Cardiac muscle cell (in vitro differentiated cells and primary cell): ENCODE data around the gene FOXL3. TPM values are rescaled to one million over a fixed set of nuclear protein-coding genes. Genes with fewer than 3 reads are reported as not detected.

Experiments used
- DNase-seq, 2 donors: peaks; one replicate each; pipeline versions ENCODE4 v3.0.0 to v3.0.0-alpha.2; 2010 to 2017; ENCODE audit warnings: low read depth in 1 of 2, low spot score in 1 of 2
- H3K27ac ChIP-seq: fragments of 200-600 bp; sonication (generic); 2 replicates; pipeline ENCODE4 v1.5.1; 2016
- H3K27me3 ChIP-seq: fragments of 200-600 bp; sonication (generic); 2 replicates; pipeline ENCODE4 v1.6.0; 2016; ENCODE audit warnings: control low read depth
- H3K36me3 ChIP-seq: fragments of 200-600 bp; sonication (generic); 2 replicates; pipeline ENCODE4 v1.5.1; 2016; ENCODE audit warnings: control low read depth
- H3K4me1 ChIP-seq: fragments of 200-600 bp; sonication (generic); 2 replicates; pipeline ENCODE4 v1.8.1; 2017; ENCODE audit warnings: low read depth, mild to moderate bottlenecking, mixed run types
- H3K4me3 ChIP-seq: fragments of 200-600 bp; sonication (generic); 2 replicates; pipeline ENCODE4 v1.5.1; 2016; ENCODE audit warnings: mild to moderate bottlenecking
- H3K9me3 ChIP-seq: fragments of 200-600 bp; sonication (generic); 2 replicates; pipeline ENCODE4 v1.5.1; 2017; ENCODE audit warnings: low read depth, mild to moderate bottlenecking, control low read depth
- polyA plus RNA-seq: library from polyadenylated mRNA; unstranded; fragments of >200 nt; fragmentation: Nextera tagmentation; extraction: Ambion mirVana; gene quantifications from 2 replicates; pipeline ENCODE4 v1.2.1, GENCODE V29; 2016
- total RNA-seq: library from RNA; depleted of rRNA; stranded (reverse); fragments of >200 nt; gene quantifications from 2 replicates; pipeline ENCODE4 v1.2.3, GENCODE V29; 2016
- TF ChIP-seq, protein P1 (sequence below): IDR thresholded peaks from 2 replicates; pipeline ENCODE4 v1.5.1; 2012; ENCODE audit warnings: low read depth, mild to moderate bottlenecking, low read length

FOXL3 gene
- total and polyA plus RNA-seq, 2 experiments from 2014 or later: not detected

DNA sequence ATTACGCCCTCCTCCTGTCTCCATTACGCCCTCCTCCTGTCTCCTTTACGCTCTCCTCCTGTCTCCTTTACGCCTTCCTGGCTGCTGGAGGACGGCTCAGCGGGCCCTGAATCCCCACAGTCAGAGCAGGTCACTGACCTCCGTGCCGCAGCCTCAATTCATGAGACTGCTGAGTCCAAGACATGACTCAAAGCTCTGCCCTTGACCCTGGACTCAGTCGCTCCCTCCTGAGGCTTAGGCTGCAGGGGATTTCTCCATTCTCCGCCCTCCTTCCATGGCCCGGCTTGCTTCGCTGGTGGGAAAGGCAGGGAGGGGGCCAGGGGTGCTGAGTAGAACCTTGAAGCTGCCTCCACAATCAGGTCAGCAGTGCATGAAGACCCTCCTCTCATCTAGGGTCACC is 21.0 kb upstream of the FOXL3 start:
- Histone ChIP-seq H3K27me3 (no peaks in the 10 kb centered on the region), H3K4me1 (no peaks in the 10 kb centered on the region), H3K27ac (no peak overlapping the region), H3K4me3 (no peak overlapping the region), H3K9me3 (no peaks in the 10 kb centered on the region), H3K36me3 (no peaks in the 10 kb centered on the region)
- no peak for DNase-seq
- TF ChIP-seq, protein P1, sequence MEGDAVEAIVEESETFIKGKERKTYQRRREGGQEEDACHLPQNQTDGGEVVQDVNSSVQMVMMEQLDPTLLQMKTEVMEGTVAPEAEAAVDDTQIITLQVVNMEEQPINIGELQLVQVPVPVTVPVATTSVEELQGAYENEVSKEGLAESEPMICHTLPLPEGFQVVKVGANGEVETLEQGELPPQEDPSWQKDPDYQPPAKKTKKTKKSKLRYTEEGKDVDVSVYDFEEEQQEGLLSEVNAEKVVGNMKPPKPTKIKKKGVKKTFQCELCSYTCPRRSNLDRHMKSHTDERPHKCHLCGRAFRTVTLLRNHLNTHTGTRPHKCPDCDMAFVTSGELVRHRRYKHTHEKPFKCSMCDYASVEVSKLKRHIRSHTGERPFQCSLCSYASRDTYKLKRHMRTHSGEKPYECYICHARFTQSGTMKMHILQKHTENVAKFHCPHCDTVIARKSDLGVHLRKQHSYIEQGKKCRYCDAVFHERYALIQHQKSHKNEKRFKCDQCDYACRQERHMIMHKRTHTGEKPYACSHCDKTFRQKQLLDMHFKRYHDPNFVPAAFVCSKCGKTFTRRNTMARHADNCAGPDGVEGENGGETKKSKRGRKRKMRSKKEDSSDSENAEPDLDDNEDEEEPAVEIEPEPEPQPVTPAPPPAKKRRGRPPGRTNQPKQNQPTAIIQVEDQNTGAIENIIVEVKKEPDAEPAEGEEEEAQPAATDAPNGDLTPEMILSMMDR: no peak

DNA sequence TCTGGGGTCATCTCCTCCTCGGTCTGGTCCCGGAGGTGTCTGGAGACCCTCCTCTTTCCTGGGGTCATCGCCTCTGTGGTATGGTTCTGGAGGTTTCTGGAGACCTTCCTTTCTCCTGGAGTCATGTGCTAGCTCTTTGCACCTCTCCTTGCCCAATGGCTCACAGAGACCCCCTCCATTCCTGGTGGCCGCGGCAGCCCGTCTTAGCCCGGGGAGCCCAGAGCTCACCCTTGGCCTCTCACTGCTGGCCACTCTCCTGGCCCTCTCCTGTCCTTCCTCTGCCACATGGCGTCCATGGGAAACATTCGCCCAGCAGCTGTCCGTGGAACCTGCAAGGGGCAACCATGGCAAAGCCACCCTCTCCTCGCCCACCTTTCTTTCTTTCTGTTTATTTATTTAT is 20.2 kb upstream of the FOXL3 start:
- TF ChIP-seq, protein P1: no peak
- no peak for DNase-seq
- Histone ChIP-seq H3K4me1 (no peaks in the 10 kb centered on the region), H3K27me3 (no peaks in the 10 kb centered on the region), H3K9me3 (no peaks in the 10 kb centered on the region), H3K36me3 (no peaks in the 10 kb centered on the region), H3K4me3 (no peak overlapping the region), H3K27ac (no peak overlapping the region)

DNA sequence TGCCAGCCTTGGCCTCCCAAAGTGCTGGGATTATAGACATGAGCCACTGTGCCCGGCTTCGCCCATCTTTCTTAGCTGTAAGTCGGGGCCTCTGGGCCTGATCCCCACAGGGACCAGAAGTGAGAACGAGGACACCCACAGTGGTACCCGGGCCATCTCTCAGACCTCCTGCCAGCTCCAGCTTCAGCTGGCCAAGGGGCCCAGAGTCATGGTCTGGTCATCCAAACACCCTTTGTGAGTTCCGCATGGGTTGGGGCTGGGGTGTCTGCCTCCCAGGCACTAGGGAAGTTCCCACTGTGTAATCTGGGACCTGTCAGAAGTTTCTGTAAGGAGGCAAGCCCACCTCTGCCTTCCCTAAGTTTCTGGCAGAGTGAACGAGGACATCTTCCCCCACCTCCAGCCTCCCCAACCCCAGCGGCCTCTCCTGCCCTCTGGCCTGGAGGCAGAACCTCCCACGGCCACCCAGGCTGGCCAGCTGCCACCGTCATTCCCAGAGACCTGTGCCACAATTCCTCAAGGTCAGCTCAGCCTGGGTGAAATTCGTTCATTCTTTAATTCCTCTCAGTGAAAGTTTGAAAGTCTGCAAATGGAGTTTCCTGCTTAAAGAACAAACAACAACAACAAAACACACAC is 19.5 kb upstream of the FOXL3 start:
- H3K4me1 ChIP-seq: no peaks in the 10 kb centered on the region
- no peaks in the 10 kb centered on the region for H3K36me3 ChIP-seq
- TF ChIP-seq, protein P1: no peak
- H3K4me3 ChIP-seq: no peak overlapping the region
- no peaks in the 10 kb centered on the region for H3K9me3 ChIP-seq
- H3K27me3 ChIP-seq: no peaks in the 10 kb centered on the region
- no peak overlapping the region for H3K27ac ChIP-seq
- no peak for DNase-seq

DNA sequence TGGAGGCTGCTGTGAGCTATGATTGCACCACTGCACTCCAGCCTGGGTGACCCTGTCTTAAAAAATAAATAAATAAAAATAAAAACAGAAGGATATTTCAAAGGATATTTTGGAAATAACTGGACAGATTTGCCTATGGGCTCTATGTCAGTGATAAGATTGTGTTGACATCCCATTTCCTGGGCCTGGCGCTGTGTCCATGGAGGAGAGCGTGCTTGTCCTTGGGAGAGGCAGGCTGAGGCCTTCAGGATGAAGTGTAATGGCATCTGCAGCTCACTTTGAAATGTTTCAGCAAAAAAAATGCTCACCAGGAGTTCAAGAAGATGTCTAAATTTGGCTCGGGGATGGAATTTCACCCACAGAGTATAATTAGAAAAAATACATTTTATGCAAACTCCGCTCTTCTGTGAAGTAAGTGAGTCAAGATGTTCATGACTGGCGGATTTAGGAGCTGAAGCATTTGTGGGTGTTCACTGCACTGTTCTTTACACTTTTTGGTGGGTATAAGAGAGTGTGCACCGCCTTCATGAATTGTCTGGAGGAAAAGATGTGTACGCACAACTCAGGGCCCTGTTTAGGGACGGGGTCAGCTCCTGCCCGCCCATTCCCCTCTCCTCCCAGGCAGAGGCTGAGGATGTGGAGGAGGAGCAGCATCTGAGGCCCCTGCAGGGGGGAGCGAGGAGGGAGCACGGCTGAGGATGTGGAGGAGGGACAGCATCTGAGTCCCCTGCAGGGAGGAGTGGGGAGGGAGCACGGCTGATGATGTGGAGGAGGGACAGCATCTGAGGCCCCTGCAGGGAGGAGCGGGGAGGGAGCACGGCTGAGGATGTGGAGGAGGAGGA is 18.5 kb upstream of the FOXL3 start:
- H3K36me3 ChIP-seq: no peaks in the 10 kb centered on the region
- no peaks in the 10 kb centered on the region for H3K27me3 ChIP-seq
- H3K27ac ChIP-seq: no peak overlapping the region
- H3K9me3 ChIP-seq: no peaks in the 10 kb centered on the region
- no peaks in the 10 kb centered on the region for H3K4me1 ChIP-seq
- no peak overlapping the region for H3K4me3 ChIP-seq
- TF ChIP-seq, protein P1: no peak
- DNase-seq: no peak

DNA sequence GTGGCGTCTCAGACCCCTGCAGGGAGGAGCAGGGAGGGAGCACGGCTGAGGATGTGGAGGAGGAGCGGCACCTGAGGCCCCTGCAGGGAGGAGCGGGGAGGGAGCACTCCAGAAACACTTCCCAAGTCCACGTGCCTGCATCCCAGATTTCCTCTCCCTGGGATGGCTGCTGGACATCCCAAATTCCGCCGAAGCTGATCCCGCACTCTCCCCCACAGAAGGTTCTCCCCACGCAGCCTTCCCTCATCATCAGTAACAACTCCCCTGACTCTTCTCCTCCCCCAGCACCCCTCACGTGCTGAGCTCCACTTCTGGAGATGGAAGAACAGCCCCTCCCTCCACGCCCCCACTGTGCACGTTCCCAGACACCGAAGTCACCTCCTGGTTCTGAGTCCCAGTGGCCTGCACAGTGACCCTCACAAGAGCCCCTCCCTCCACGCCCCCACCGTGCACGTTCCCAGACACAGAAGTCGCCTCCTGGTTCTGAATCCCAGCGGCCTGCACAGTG is 17.8 kb upstream of the FOXL3 start:
- no peaks in the 10 kb centered on the region for H3K9me3 ChIP-seq
- no peaks in the 10 kb centered on the region for H3K36me3 ChIP-seq
- TF ChIP-seq, protein P1: no peak
- H3K4me1 ChIP-seq: no peaks in the 10 kb centered on the region
- no peak overlapping the region for H3K27ac ChIP-seq
- no peaks in the 10 kb centered on the region for H3K27me3 ChIP-seq
- no peak for DNase-seq
- H3K4me3 ChIP-seq: no peak overlapping the region
